Keratinocyte (primary cell): ENCODE results near the gene BCOR.

ENCODE experiments used
- EZH2 ChIP-seq: IDR thresholded peaks from one replicate; pipeline ENCODE4 v1.6.1; 2012; ENCODE audit warnings: inconsistent platforms, mild to moderate bottlenecking, low read length, moderate library complexity
- TF ChIP-seq, protein P1 (sequence below), 3 experiments: IDR thresholded peaks in 1 of 3; conservative IDR thresholded peaks in 1 of 3; optimal IDR thresholded peaks in 1 of 3; 2 replicates in 2 of 3; 3 replicates in 1 of 3; pipeline versions ENCODE3 to v1.5.1; 2011; ENCODE audit warnings: low read length in 3 of 3, mild to moderate bottlenecking in 3 of 3, moderate library complexity in 2 of 3, control low read depth in 1 of 3, inconsistent platforms in 1 of 3; ENCODE audit not compliant: insufficient read depth in 2 of 3; ENCODE audit errors: extremely low read depth in 1 of 3

DNA sequence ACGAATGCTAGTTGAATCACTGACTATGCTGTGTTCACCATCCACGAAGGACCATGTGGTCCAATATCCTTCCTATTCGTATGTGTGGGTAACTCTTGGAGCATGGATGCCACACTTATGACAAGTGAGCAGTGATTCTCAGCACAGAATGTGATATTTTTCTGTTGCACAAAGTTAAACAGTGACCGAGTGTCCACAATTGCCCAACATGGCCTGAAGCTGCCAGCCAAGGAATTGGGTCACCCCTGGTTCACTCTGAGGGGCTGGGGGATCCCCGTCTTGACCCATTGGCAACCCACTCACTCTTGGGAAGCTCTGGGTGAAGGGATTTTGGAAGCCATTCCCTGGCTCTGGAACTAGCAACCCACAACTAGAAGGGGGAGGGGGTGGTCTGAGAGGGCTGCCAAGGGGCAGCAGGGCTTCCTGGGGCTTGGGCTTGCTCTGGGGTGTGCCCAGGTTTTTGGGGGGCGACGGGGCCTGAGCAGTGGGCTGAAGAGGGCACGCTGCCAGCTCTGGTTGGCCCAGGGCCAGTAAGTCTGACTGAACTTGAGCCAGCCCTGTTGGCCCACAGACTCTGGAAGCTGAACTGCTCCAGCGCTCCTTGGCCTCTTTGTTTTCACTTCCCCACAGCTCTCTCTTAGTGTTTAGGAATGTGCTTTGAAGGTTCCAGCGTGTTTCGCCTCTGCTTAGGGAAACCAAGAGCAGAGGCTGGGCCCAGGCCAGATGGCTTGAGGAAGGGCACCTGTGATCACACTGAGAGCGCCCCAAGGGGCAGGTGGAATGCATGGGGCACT lies 43.1 kb upstream of the BCOR start:
- TF ChIP-seq, protein P1, sequence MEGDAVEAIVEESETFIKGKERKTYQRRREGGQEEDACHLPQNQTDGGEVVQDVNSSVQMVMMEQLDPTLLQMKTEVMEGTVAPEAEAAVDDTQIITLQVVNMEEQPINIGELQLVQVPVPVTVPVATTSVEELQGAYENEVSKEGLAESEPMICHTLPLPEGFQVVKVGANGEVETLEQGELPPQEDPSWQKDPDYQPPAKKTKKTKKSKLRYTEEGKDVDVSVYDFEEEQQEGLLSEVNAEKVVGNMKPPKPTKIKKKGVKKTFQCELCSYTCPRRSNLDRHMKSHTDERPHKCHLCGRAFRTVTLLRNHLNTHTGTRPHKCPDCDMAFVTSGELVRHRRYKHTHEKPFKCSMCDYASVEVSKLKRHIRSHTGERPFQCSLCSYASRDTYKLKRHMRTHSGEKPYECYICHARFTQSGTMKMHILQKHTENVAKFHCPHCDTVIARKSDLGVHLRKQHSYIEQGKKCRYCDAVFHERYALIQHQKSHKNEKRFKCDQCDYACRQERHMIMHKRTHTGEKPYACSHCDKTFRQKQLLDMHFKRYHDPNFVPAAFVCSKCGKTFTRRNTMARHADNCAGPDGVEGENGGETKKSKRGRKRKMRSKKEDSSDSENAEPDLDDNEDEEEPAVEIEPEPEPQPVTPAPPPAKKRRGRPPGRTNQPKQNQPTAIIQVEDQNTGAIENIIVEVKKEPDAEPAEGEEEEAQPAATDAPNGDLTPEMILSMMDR (optimal IDR thresholded peaks at IDR 0.05 in 1 of 3, IDR thresholded peaks at IDR 0.05 in 1 of 3, conservative IDR thresholded peaks at IDR 0.05 in 1 of 3; ENCODE audit: extremely low read depth in 1 of 3, insufficient read depth in 2 of 3, low read length in 3 of 3): no peak
- TF ChIP-seq EZH2: no peak
